ENCODE data around the gene TFCP2L1. TPM values are rescaled to one million over a fixed set of nuclear protein-coding genes. Genes with fewer than 3 reads are reported as not detected.
A peak's percentile ranks its signal among the peaks of the same experiment; 100 is the strongest.

TFCP2L1 gene
- polyA plus RNA-seq, 2 donors: 4.3 to 8.6 TPM

DNA sequence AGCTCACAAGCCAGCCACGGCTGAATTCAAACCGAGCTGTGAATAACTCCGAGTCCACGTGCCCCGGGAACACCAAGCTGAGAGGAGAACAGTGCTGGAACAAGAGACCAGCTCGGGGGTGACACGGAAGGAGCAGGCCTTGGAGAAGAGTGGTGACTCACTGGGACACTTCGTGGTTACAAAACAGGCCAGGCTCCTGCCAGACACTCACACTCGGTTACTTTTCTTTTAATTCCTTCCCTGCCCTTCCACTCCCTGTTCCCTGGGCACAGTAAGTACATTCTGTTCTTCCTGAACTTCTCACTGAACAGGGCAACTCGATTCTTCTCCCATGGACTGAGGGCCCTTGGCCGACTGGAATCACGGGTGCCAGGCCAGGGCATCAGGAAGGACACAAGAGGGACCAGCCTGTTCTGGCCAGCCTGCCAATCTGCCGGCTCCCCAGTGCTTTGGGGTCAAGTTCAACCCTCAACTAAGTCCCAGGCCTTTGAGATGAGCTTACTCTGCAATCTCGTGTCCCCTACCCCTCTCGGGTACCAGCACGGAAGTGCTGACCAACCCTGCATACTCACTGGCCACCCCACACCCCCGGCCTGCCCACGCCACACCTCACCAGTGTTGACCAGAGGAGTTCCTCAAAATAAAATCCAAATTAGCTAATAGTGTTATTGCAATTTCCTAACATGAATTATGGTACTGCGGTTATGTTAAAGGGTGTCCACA, 87.5 kb downstream of the TFCP2L1 start:
- H3K4me1 ChIP-seq (ENCODE audit: control insufficient read depth in 2 of 2, insufficient read depth in 2 of 2, low read length in 1 of 2): peaks cover 5 to 36% of the 10 kb centered on the region in 2 donors

DNA sequence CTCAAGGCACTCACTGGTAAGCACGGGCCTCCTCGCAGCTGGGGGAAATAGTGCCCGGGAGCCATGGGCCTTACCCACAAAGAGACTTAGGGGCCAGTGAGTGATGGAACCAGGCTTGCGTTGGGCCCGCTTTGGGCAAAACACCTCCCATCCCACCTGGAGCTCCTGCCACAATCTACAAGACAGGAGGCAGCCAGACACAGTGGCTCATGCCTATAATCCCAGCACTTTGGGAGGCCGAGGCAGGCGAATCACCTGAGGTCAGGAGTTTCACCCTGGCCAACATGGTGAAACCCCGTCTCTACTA, 88.2 kb downstream of the TFCP2L1 start:
- H3K27ac ChIP-seq (ENCODE audit: low read depth in 2 of 2, low read length in 1 of 2): peak overlapping the region; percentile 92 to 96
- H3K36me3 ChIP-seq (ENCODE audit: control insufficient read depth in 2 of 2, insufficient read depth in 2 of 2, low read length in 1 of 2): no peaks in the 10 kb centered on the region
- peaks cover 4 to 36% of the 10 kb centered on the region in 2 donors for H3K4me1 ChIP-seq (ENCODE audit: control insufficient read depth in 2 of 2, insufficient read depth in 2 of 2, low read length in 1 of 2)
- no peak overlapping the region for H3K4me3 ChIP-seq (ENCODE audit: low read depth in 1 of 2, low read length in 2 of 2)
- H3K9me3 ChIP-seq (ENCODE audit: control insufficient read depth in 2 of 2, insufficient read depth in 1 of 2, low read depth in 1 of 2, low read length in 1 of 2): no peaks in the 10 kb centered on the region
- no peaks in the 10 kb centered on the region for H3K27me3 ChIP-seq (ENCODE audit: control insufficient read depth in 1 of 2, insufficient read depth in 2 of 2, low read length in 2 of 2)
- WGBS, 2 donors: 50 to 75% methylated on average over 8 of the region's 8 CpGs

More for the DNA sequence above, 87.5 kb downstream of the TFCP2L1 start:
- Histone ChIP-seq H3K36me3 (ENCODE audit: control insufficient read depth in 2 of 2, insufficient read depth in 2 of 2, low read length in 1 of 2) (no peaks in the 10 kb centered on the region), H3K27ac (ENCODE audit: low read depth in 2 of 2, low read length in 1 of 2) (peak overlapping the region; percentile 96 to 99), H3K27me3 (ENCODE audit: control insufficient read depth in 1 of 2, insufficient read depth in 2 of 2, low read length in 2 of 2) (no peaks in the 10 kb centered on the region), H3K4me3 (ENCODE audit: low read depth in 1 of 2, low read length in 2 of 2) (no peak overlapping the region), H3K9me3 (ENCODE audit: control insufficient read depth in 2 of 2, insufficient read depth in 1 of 2, low read depth in 1 of 2, low read length in 1 of 2) (no peaks in the 10 kb centered on the region)
- WGBS, 2 donors: 46 to 56% methylated on average over 19 of the region's 19 CpGs

DNA sequence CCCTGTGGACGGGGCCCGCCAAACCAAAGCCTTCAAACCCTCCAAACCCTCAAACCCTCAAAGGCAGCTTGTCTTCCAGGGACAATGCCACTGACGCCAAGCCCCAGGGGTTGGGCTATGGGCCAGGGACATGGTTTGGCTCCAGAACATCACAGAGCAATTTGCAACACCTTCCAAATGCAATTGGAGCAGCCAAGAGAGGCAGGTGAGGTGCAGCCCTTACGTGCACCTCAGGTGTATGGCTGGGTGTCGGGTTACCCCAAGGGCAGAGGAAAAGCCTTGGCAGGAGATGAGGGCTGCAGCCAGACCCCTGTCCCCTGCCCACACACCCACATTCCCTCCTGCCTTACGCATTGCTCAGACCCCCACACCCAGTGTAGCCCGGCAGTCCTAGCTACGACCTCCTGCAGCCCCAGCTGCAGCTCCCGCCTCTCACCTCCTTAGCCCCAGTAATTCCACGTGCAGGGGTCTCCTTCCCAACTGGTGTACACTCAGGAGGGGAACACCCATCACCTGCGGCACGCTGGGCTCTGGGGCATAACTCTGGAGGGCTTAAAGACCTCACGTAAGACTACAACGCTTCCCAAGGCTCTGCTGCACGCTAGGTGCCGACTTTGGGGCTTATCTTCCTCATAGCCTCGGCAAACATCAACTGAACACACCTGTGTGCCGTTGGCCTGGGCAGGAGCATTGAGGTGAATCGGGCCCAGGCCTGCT, 88.7 kb downstream of the TFCP2L1 start:
- H3K27me3 ChIP-seq (ENCODE audit: control insufficient read depth in 1 of 2, insufficient read depth in 2 of 2, low read length in 2 of 2): no peaks in the 10 kb centered on the region
- H3K4me3 ChIP-seq (ENCODE audit: low read depth in 1 of 2, low read length in 2 of 2): no peak overlapping the region
- H3K36me3 ChIP-seq (ENCODE audit: control insufficient read depth in 2 of 2, insufficient read depth in 2 of 2, low read length in 1 of 2): no peaks in the 10 kb centered on the region
- no peaks in the 10 kb centered on the region for H3K9me3 ChIP-seq (ENCODE audit: control insufficient read depth in 2 of 2, insufficient read depth in 1 of 2, low read depth in 1 of 2, low read length in 1 of 2)
- H3K27ac ChIP-seq (ENCODE audit: low read depth in 2 of 2, low read length in 1 of 2): peak overlapping the region; percentile 92 to 96
- WGBS, 2 donors: 53 to 61% methylated on average over 19 of the region's 19 CpGs
- peaks cover 4 to 35% of the 10 kb centered on the region in 2 donors for H3K4me1 ChIP-seq (ENCODE audit: control insufficient read depth in 2 of 2, insufficient read depth in 2 of 2, low read length in 1 of 2)

DNA sequence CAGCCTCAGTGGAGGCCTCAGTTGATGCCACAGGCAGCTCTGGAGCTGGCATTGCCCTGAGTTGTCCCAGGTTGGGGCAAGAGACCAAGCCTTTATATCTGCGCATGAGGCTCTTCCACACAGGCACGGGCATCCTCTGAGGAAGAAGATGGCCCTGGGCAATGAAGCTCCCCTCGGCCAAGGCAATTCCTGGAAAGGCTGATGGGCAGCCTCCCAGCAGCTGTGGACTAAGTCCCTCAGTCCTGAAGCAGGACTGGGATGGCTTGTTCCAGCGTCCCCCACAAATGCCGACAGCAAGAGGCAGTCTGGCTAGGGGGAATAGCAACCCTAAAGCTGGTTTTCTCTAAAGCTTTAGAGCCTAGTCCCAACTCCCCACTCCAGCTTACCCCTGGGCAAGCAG, 90.0 kb downstream of the TFCP2L1 start:
- 60 to 63% methylated on average over 5 of the region's 5 CpGs for WGBS, 2 donors
- Histone ChIP-seq H3K27ac (ENCODE audit: low read depth in 2 of 2, low read length in 1 of 2) (no peak overlapping the region), H3K9me3 (ENCODE audit: control insufficient read depth in 2 of 2, insufficient read depth in 1 of 2, low read depth in 1 of 2, low read length in 1 of 2) (no peaks in the 10 kb centered on the region), H3K27me3 (ENCODE audit: control insufficient read depth in 1 of 2, insufficient read depth in 2 of 2, low read length in 2 of 2) (no peaks in the 10 kb centered on the region), H3K36me3 (ENCODE audit: control insufficient read depth in 2 of 2, insufficient read depth in 2 of 2, low read length in 1 of 2) (no peaks in the 10 kb centered on the region), H3K4me1 (ENCODE audit: control insufficient read depth in 2 of 2, insufficient read depth in 2 of 2, low read length in 1 of 2) (peaks cover 4 to 26% of the 10 kb centered on the region in 2 donors), H3K4me3 (ENCODE audit: low read depth in 1 of 2, low read length in 2 of 2) (no peak overlapping the region)

DNA sequence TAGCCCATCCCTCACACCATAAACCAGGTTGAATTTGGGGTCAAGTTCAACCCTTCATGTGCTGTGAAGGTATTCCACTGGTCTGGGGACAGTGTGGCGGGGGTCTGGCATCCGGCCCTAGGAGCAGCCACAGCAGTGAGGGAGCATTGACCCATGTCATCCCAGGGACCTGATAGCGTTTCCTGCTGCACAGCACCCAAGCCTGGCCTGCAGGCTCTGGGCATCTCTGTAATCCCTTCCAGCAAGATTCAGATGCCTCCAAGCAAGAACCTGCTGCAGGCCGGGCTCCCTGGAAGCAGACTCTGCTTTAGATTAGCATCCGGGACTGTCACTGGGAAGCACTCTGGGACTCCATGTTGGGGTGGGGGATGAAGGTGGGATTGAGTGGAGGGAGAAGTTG, 90.4 kb downstream of the TFCP2L1 start:
- Histone ChIP-seq H3K4me3 (ENCODE audit: low read depth in 1 of 2, low read length in 2 of 2) (no peak overlapping the region), H3K27me3 (ENCODE audit: control insufficient read depth in 1 of 2, insufficient read depth in 2 of 2, low read length in 2 of 2) (no peaks in the 10 kb centered on the region), H3K27ac (ENCODE audit: low read depth in 2 of 2, low read length in 1 of 2) (no peak overlapping the region), H3K4me1 (ENCODE audit: control insufficient read depth in 2 of 2, insufficient read depth in 2 of 2, low read length in 1 of 2) (peaks cover 4 to 24% of the 10 kb centered on the region in 2 donors), H3K9me3 (ENCODE audit: control insufficient read depth in 2 of 2, insufficient read depth in 1 of 2, low read depth in 1 of 2, low read length in 1 of 2) (no peaks in the 10 kb centered on the region), H3K36me3 (ENCODE audit: control insufficient read depth in 2 of 2, insufficient read depth in 2 of 2, low read length in 1 of 2) (no peaks in the 10 kb centered on the region)
- WGBS, 2 donors: 77 to 85% methylated on average over 5 of the region's 5 CpGs

DNA sequence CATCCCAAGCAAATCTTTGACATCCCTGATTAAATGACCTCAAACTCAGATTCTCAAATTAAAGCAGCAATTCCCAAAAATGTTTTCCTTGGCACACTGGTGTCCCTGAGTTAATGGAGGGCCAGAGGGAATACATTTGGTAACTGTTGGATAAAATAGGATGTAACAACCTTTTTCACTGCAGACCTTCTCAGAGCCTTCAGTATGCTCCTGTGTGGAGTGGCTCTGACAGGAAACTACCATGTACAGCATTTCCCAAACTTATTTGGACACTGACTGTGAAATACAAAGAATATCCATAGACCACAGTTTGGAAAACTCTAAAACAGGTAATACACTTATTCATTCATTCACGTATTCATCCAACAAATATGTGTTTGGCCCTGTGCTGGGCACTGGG, 91.8 kb downstream of the TFCP2L1 start:
- Histone ChIP-seq H3K27ac (ENCODE audit: low read depth in 2 of 2, low read length in 1 of 2) (no peak overlapping the region), H3K27me3 (ENCODE audit: control insufficient read depth in 1 of 2, insufficient read depth in 2 of 2, low read length in 2 of 2) (no peaks in the 10 kb centered on the region), H3K4me1 (ENCODE audit: control insufficient read depth in 2 of 2, insufficient read depth in 2 of 2, low read length in 1 of 2) (peaks cover 4 to 24% of the 10 kb centered on the region in 2 donors), H3K9me3 (ENCODE audit: control insufficient read depth in 2 of 2, insufficient read depth in 1 of 2, low read depth in 1 of 2, low read length in 1 of 2) (no peaks in the 10 kb centered on the region), H3K4me3 (ENCODE audit: low read depth in 1 of 2, low read length in 2 of 2) (no peak overlapping the region), H3K36me3 (ENCODE audit: control insufficient read depth in 2 of 2, insufficient read depth in 2 of 2, low read length in 1 of 2) (no peaks in the 10 kb centered on the region)
- WGBS, 2 donors: 80 to 85% methylated on average over 1 of the region's 1 CpG

DNA sequence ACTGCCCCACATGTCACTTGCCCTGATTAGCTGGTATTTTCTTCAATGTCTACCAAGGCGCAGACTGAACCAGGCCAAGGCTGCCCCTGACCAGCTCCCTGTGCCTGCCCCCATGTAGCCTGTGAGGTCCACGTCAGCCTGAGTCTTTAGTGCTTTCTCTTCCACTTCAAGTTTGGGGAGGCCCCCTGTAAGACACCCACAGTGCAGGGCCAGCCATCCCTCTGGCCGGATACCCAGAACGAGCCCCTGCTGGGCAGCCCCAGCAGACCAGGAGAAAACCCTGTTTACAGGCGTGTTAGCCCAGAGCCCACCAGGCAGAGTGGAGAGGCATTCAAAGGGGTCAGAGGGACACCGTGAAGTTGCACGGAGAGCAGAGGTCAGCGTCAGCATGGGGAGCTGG, 92.4 kb downstream of the TFCP2L1 start:
- no peaks in the 10 kb centered on the region for H3K36me3 ChIP-seq (ENCODE audit: control insufficient read depth in 2 of 2, insufficient read depth in 2 of 2, low read length in 1 of 2)

DNA sequence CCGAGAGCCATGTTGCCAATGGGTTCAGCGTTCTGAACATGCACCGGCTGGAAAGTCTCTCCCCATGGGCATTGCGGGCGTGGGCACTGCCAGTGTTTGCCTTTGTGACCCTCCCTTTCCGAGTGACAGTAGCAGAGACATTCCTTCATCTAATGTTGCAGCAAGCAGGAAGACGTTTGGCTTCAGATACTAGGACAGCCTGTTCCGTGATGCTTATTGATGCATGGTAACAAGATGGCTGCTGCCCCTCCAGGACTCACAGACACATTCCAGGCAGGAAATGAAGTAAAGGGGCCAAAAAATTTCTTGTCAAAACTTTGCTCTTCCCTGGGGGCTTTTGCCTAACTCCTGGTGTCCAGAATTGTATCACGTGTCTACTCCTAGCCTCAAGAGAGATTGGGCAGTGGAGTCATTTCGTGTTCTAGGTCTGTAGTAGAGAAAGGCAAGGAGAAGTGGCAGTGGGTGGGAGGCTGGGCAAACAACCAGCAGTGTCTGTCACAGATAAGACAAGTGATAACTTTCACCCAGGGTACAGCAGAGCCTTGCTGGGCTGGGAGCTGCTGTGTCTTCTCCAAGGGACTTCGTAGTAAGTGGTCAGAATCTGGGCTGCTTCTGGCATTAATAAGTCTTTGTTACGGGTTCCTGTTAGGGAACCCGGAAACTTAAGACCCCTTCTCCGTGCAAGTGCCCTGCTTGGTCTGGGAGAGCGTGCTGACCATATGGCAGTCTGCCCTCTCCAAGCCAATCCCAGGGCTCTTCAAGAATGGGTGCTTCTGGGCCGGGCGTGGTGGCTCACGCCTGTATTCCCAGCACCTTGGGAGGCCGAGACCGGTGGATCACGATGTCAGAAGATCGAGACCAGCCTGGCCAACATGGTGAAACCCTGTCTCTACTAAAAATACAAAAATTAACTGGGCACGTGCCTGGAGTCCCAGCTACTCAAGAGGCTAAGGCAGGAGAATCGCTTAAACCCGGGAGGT, 93.5 kb downstream of the TFCP2L1 start:
- peaks cover 3 to 16% of the 10 kb centered on the region in 2 donors for H3K4me1 ChIP-seq (ENCODE audit: control insufficient read depth in 2 of 2, insufficient read depth in 2 of 2, low read length in 1 of 2)
- H3K9me3 ChIP-seq (ENCODE audit: control insufficient read depth in 2 of 2, insufficient read depth in 1 of 2, low read depth in 1 of 2, low read length in 1 of 2): no peaks in the 10 kb centered on the region
- no peaks in the 10 kb centered on the region for H3K36me3 ChIP-seq (ENCODE audit: control insufficient read depth in 2 of 2, insufficient read depth in 2 of 2, low read length in 1 of 2)
- H3K27ac ChIP-seq (ENCODE audit: low read depth in 2 of 2, low read length in 1 of 2): no peak overlapping the region
- WGBS, 2 donors: 74 to 81% methylated on average over 25 of the region's 25 CpGs
- H3K27me3 ChIP-seq (ENCODE audit: control insufficient read depth in 1 of 2, insufficient read depth in 2 of 2, low read length in 2 of 2): no peaks in the 10 kb centered on the region
- H3K4me3 ChIP-seq (ENCODE audit: low read depth in 1 of 2, low read length in 2 of 2): no peak overlapping the region

More for the DNA sequence above, 92.4 kb downstream of the TFCP2L1 start:
- Histone ChIP-seq H3K4me1 (ENCODE audit: control insufficient read depth in 2 of 2, insufficient read depth in 2 of 2, low read length in 1 of 2) (peaks cover 4 to 21% of the 10 kb centered on the region in 2 donors), H3K4me3 (ENCODE audit: low read depth in 1 of 2, low read length in 2 of 2) (no peak overlapping the region), H3K27me3 (ENCODE audit: control insufficient read depth in 1 of 2, insufficient read depth in 2 of 2, low read length in 2 of 2) (no peaks in the 10 kb centered on the region), H3K9me3 (ENCODE audit: control insufficient read depth in 2 of 2, insufficient read depth in 1 of 2, low read depth in 1 of 2, low read length in 1 of 2) (no peaks in the 10 kb centered on the region), H3K27ac (ENCODE audit: low read depth in 2 of 2, low read length in 1 of 2) (no peak overlapping the region)
- WGBS, 2 donors: 82 to 85% methylated on average over 8 of the region's 8 CpGs

DNA sequence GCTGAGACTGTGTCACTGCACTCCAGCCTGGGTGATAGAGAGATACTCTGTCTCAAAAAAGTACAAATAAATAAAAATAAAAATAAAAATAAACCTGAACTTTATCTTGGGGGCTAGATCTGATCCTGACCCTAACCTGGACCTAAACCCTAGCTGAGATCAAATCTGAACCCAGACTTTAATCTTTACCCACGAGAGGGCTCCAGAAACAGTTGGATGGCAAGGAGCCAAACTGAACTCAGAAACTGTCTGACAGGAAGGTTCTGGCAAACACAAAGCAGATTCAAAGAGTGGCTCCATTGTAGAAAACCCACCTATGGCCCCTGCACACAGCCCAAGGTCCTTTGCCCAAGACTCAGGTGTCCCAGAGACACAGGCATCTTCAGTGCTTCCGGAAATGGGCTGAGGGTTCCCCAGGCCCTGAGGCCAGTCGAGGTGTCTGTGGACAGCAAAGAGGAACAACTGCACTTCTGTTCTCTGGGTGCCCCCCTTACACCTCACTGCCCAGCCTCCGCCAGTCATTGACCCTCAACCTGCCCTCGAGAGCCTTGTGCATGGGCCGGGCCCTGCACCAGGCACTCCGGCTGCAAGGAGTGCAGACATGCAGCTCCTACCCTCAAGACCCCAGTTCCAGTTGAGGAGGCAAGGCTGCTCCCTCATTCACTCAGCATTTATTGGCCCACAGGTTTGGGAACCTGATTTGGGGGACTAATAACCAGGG, 95.2 kb downstream of the TFCP2L1 start:
- Histone ChIP-seq H3K4me3 (ENCODE audit: low read depth in 1 of 2, low read length in 2 of 2) (no peak overlapping the region), H3K27ac (ENCODE audit: low read depth in 2 of 2, low read length in 1 of 2) (no peak overlapping the region), H3K4me1 (ENCODE audit: control insufficient read depth in 2 of 2, insufficient read depth in 2 of 2, low read length in 1 of 2) (peaks cover 0 to 15% of the 10 kb centered on the region in 2 donors), H3K36me3 (ENCODE audit: control insufficient read depth in 2 of 2, insufficient read depth in 2 of 2, low read length in 1 of 2) (no peaks in the 10 kb centered on the region), H3K9me3 (ENCODE audit: control insufficient read depth in 2 of 2, insufficient read depth in 1 of 2, low read depth in 1 of 2, low read length in 1 of 2) (no peaks in the 10 kb centered on the region), H3K27me3 (ENCODE audit: control insufficient read depth in 1 of 2, insufficient read depth in 2 of 2, low read length in 2 of 2) (no peaks in the 10 kb centered on the region)
- WGBS, 2 donors: 60 to 65% methylated on average over 7 of the region's 7 CpGs

All from esophagus (tissue), 2 donors.